GM18907 (cell line): ENCODE data around the gene PFKP.
"Not testable (repeated sequence)": the region's sequence is repeated elsewhere in the genome, so short reads cannot be mapped to it uniquely, and the experiment has no call there.

Experiments
- ATAC-seq: cut with Tn5 transposase; IDR thresholded peaks from one replicate; pipeline ENCODE4 v1.9.1; 2021; ENCODE audit warnings: mild to moderate bottlenecking, moderate library complexity; ENCODE audit not compliant: unreplicated experiment

The PFKP gene

DNA sequence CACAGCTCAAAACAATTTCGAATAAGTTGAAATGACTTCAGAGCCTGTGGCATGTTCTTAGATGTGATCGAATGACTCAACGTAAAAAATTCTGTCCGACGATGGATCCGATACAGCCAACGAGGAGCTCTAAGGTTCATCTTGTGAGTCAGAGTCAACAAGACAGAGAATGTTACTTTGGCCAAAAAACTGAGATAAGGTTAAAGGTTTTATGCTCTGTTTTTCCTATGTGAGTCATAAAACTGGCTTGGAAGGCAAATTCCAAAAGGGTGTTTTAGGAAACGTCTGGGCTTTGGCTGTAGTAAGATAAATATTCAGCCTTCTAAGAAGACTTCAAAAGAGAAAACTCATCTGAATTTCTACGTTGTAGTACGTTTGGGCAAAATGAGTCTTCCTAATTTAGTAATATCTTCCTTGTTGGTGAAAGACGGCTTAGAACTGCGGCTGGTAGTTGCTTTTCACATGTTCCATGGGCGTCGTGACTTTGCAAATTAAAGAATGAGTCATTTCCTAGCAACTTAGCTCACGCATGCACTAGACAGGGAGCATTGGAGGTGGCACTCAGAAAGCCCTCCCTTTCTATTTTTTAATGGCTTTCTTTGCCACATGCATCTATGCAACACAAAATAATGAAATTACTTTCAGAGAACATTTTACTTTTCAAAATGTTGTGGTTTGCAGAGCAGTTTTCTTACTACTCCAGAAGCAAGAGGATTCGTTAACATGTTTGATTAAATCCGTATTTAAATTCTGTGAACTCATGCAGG is 28.2 kb downstream of the PFKP start:
- peak; percentile 87 for ATAC-seq

- no peak for ATAC-seq
These were observed 28.8 kb downstream of the PFKP start for GRCh38 chr10:3096149-3096548.

- ATAC-seq = no peak
These were observed 29.8 kb downstream of the PFKP start for GRCh38 chr10:3097160-3097559.

DNA sequence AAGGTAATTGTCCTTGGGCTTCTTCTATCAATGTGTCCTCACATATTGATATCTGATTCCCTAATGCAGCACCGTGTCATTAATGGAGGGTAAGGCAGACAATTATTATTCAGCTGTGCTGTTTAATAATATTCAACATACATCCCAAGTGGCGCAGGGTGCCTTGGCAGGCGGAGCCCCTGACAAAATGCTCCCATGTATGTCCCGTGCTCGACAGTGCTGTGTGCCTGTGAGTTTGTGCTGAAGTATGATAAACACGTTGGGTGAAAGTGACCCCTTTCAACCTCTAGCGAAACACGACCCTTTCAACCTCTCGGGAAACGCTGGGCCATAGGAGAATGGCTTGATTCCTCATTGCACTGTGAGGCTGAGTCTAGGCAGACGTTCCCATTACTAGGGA is 31.3 kb downstream of the PFKP start:
- ATAC-seq = no peak

DNA sequence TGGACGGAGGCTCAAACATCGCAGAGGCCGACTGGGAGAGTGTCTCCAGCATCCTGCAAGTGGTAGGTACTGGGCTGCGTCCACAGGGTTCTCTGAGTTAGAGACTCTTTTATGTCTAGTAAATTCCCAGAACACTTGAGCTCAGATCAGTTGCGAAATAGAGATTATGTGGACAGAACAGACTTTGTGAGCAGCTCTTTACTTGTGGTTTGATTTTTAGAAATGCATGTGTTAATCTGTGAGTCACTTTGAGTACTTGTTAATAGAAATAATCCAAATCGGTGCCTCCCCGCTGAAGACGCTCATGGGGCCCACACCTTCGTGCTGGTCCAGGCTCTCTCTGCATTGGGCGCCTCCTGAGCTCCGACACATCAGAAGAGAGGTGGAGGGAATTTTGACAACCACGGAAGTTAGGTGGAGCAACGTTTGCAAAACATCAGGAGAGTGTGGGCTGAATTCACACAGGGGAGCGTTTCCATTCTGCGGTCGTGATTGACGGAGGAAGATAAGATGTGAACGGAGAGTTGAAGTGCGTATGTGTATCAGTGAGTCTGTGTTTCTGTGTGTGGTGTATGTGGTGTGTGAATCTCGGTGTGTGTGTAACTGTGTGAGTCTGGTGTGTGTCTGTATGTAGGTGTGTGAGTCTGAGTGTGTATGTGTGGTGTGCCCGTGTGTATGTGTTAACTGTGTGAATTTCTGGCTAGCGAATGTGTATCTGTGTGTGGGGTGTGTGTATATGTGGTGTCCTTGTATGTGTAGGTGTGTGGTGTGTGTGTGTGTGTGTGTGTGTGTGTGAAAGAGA is 32.1 kb downstream of the PFKP start:
- no peak for ATAC-seq

DNA sequence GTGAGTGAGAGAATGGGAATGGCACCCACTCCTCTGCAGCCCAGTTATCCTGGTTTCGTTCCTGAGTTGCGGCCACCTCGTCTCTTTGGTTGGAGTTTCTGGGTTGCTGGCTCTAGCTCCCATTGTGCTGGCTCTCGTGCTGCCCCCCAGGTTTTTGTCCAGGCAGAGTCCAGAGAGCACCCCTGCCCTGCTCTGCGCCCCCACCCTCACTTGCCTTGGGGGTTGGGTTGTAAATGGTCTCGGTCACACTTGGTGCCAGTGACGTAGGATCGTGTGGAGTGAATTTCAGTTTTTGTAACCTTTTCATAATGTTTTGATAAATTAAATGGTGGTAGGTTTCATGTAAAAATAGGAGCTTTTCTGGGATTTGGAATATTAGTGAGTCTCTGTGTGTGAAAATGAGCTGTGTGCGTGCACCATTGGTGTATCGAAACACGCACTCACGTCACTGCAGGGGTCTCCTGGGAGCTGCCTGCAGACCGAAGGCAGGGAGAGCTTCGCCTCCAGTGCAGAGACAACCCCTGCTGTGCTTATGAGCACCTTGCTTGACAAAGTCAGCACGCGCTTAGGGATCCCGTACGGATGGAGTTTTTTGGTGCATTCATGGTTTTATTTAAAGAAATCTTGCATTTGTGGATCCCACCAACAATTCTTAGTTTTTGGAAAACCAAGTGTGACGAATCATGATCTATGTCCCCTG is 32.9 kb downstream of the PFKP start:
- no peak for ATAC-seq

- ATAC-seq = no peak
These were observed 33.7 kb downstream of the PFKP start for GRCh38 chr10:3100856-3101640.

DNA sequence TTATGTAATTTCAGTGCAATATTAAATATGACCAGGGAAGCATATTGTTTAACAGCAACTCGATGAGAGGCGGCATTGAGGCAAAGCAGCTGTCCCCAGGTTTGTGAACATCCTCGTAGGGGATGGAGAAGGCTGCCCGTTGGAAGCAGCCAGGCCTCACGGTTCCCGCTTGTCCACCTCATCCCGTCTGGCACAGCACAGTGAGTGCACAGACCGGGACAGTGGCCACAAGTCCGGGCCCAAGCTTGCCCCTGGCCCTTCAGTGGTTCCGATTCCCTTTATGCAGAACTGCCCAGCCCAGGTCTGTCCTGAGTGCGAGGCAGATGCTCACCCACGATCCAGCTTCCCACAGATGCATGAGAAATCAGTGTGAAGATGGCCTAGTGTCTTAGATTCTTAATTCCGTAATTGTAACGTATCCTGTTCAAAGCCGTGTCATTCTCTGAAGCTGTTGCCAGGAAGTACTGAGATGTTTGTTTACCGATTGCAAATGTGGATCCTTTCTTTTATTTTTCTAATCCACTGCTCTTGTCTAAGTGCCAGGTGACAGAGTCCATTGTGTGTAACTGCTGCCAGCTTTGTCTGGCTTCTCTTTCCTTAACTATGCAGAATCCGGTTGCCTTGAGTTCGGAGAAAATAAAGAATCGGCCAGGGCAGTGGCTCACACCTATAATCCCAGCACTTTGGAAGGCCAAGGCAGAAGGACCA is 35.5 kb downstream of the PFKP start:
- no peak for ATAC-seq

- no peak for ATAC-seq
These were observed 36.3 kb downstream of the PFKP start for GRCh38 chr10:3103646-3104045.

DNA sequence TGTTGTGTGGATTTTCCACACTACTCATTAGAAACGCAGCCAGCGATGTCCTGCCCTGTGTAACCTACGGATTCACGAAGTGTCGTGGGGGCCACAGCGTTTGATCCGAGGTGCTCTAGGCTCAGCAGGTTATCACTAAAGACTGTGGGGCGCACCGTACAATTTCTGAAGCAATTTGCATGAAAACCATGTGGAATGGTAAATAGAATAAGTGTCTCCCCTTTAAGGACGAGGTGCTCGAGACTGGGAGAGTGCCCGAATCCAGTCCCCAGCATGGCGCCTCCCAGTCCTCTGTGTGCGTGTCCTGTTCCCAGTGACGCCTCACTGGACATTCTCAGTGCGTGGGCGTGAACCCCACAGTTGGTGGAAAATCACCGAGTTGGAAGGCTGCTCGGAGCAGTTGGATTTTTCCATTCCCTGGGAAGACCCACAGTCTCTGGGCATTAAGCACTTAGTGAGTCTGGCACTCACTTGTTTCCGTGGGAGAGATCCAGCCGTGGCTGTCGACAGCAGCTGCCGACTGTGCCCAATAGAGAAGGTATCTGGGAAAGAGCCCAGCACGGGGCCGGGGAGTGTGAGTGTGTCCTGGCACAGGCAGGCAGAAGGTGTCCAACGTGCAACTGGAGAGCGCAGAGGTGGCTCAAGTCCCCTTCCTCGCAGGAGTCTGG is 37.0 kb downstream of the PFKP start:
- no peak for ATAC-seq

- ATAC-seq = no peak
These were observed 37.8 kb downstream of the PFKP start for GRCh38 chr10:3105166-3105565.

DNA sequence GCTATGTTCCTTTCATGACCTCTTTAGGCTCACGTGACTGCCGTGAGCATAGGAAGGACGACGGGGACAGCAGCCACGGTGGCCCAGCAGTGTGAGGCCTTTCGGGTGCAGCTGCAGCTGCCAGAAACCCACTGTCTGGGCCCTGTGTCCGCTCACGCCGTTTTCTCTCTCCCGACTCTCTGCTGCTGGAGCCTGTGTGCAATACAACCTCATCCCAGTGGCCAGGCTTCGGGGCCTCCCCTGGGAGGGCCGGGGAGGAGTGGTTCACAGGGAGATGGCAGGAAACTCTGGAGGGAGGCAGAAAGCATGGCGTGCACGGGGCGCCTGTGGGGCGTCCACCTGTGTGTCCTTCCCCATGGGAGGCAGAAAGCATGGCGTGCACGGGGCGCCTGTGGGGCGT is 38.6 kb downstream of the PFKP start:
- no peak for ATAC-seq

GRCh38 chr10:3106328-3106727 is 39.0 kb downstream of the PFKP start:
- ATAC-seq = not testable (repeated sequence)

- ATAC-seq = no peak
These were observed 39.6 kb downstream of the PFKP start for GRCh38 chr10:3106928-3107425.

DNA sequence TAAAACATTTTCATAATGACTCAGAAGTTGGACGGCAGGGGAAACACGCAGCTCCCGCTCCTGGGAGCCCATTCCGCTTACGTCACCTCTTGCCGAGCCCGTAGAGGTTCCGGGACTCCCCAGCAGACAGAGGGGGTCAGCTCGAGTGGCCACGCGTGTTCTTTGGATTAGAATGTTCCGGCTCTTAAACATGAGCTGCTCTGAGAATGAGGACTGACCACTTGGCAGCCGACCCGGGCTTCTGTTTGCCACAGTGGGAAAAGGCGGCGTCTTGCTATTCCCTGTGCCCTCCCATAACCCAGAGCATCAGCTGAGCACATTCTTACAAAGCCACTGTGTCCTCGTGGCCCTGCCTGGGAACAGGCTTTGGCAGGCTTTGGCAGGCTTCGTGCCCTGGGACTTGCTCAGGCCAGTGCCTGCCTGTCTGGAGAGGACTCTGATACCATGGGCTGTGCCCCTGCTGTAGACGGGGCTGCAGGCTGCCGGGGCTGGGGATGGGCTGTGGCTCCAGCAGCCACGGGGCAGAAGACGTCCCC is 40.1 kb downstream of the PFKP start:
- ATAC-seq = no peak

DNA sequence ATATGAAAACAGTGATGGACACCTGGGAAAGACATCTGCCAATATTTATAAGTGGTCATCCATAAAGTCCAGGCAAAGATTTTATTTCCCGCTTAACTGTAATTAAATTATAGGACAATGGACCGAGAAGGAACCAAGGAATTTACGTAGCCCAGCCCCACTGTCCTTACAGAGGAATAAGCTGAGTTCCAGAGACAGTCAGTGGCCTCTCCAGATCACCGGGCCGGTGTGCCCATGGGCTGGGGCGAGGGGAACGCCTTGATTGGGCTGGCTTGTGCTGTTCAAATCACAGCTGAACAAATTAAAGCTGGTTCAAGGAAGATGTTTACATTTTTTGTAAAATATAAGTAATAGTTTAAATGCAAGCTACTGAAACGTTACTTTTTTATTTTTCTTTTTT is 40.7 kb downstream of the PFKP start:
- ATAC-seq = no peak

DNA sequence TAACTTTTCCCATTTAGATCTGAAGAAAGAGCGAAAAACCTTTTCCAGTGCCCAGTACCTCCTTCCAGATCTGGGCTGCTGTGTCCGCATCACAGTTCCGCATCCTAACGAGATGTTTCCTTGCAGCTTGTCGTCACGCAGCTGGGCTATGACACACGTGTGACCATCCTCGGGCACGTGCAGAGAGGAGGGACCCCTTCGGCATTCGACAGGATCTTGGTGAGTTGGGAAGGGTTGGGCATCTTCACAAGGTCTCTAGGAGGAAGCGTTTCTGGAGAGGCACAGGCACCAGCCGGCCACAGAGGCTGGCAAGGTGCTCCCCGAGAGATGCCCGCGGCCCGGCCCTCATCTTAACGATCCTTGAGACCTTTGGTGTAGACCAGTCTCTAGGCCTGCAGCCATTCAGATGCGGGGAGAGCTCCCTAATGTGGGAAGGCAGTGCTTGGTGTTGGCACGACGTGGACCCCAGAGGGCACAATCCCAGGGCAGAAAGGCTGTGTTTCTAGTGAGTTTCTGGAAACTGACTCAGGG is 41.3 kb downstream of the PFKP start:
- no peak for ATAC-seq

GRCh38 chr10:3109196-3109595 is 41.8 kb downstream of the PFKP start:
- ATAC-seq = no peak

DNA sequence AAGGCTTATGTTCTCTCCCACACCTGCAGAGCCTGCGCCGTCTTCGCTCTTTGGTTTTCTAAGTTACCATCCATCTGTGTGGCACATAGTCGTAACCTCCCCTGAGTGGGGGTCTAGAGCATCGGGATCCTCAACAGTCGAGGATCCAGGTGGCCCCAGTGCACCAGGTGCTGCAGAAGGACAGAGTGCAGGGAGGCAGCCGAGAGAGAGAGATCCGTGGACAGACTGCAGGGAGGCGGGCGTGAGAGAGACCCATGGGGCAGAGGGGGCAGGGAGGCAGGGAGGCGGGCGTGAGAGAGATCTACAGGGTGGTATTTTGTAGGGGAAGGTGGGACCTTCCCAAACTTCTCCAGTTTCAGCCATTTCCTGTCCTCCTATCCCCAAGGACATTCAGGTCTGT is 42.3 kb downstream of the PFKP start:
- ATAC-seq = no peak
